Endothelial cell of umbilical vein (primary cell): Measurements from ENCODE around the gene SFTPA1. TPM values are rescaled to one million over a fixed set of nuclear protein-coding genes. Genes with fewer than 3 reads are reported as not detected.
"Not testable (repeated sequence)": the region's sequence is repeated elsewhere in the genome, so short reads cannot be mapped to it uniquely, and the experiment has no call there.

ENCODE experiments used
- BruUV-seq: library from RNA; stranded (reverse); fragments of 400-500 nt; replicated peaks from 2 replicates; lab custom pipeline; 2021; lab: Mats Ljungman, UMichigan
- CTCF ChIA-PET: fragments of 300-600, 350-600 bp; sonication (Branson Sonifier 250); formaldehyde crosslinking; loops from one replicate; lab custom pipeline; 2021; ENCODE audit warnings: antibody characterized with exemption, inconsistent platforms; lab: Charles Lee
- POLR2A ChIA-PET: fragments of 300-600, 350-600 bp; sonication (Branson Sonifier 250); formaldehyde crosslinking; loops from one replicate; lab custom pipeline; 2021; ENCODE audit warnings: antibody characterized with exemption, inconsistent platforms; lab: Charles Lee
- DNase-seq: peaks from one replicate; pipeline ENCODE4 v3.0.0-alpha.2; 2011; ENCODE audit warnings: low read depth, low spot score
- FAIRE-seq: peaks from 2 replicates; lab custom pipeline; 2011; peaks lifted over from hg19 to GRCh38; lab: Jason Lieb, UNC
- H2AFZ ChIP-seq: 2 replicates; pipeline ENCODE4 v1.6.0; 2012; ENCODE audit warnings: low read depth, low read length, control low read depth, inconsistent platforms
- H3K27ac ChIP-seq: 2 replicates; pipeline ENCODE4 v1.5.1; 2011; ENCODE audit warnings: low read depth, mild to moderate bottlenecking, control low read depth, low read length, moderate library complexity; ENCODE audit not compliant: insufficient read depth
- H3K27me3 ChIP-seq, 2 experiments: 2 replicates each; pipeline versions ENCODE4 v1.6.0 to v1.6.1; 2011; ENCODE audit warnings: low read length in 2 of 2, mixed read lengths in 1 of 2; ENCODE audit not compliant: control insufficient read depth in 2 of 2, insufficient read depth in 2 of 2
- H3K36me3 ChIP-seq, 2 experiments: 2 replicates in 1 of 2; 3 replicates in 1 of 2; pipeline ENCODE4 v1.5.1; 2011; ENCODE audit warnings: low read length in 2 of 2, mild to moderate bottlenecking in 1 of 2, moderate library complexity in 1 of 2; ENCODE audit not compliant: control insufficient read depth in 2 of 2, insufficient read depth in 2 of 2; ENCODE audit errors: extremely low read depth in 1 of 2
- H3K4me1 ChIP-seq: 3 replicates; pipeline ENCODE4 v1.5.1; 2011; ENCODE audit warnings: mild to moderate bottlenecking, low read length; ENCODE audit not compliant: control insufficient read depth, insufficient read depth; ENCODE audit errors: extremely low read depth
- H3K4me2 ChIP-seq: 2 replicates; pipeline ENCODE4 v1.6.1; 2011; ENCODE audit warnings: low read length, control low read depth, mixed read lengths; ENCODE audit not compliant: insufficient read depth
- H3K4me3 ChIP-seq, 3 experiments: fragments of 200-600 bp in 1 of 3; sonication (generic), shearing (Covaris generic) in 1 of 3; replicated peaks in 1 of 3; 2 replicates each; pipeline ENCODE4 v1.5.1; 2011 to 2016; ENCODE audit warnings: control low read depth in 3 of 3, low read length in 3 of 3, mild to moderate bottlenecking in 2 of 3, inconsistent platforms in 1 of 3, low read depth in 1 of 3, moderate library complexity in 1 of 3; ENCODE audit not compliant: insufficient read depth in 1 of 3
- H3K79me2 ChIP-seq: 2 replicates; pipeline ENCODE4 v1.6.0; 2012; ENCODE audit warnings: low read length, inconsistent platforms; ENCODE audit not compliant: control insufficient read depth, insufficient read depth
- H3K9ac ChIP-seq: replicated peaks from 2 replicates; pipeline ENCODE3; 2011; ENCODE audit warnings: low read length, control low read depth; ENCODE audit not compliant: insufficient read depth; ENCODE audit errors: extremely low read depth
- H3K9me1 ChIP-seq: replicated peaks from 3 replicates; pipeline ENCODE4 v1.6.0; 2011; ENCODE audit warnings: mild to moderate bottlenecking, low read length; ENCODE audit not compliant: control insufficient read depth, insufficient read depth; ENCODE audit errors: extremely low read depth
- H3K9me3 ChIP-seq: replicated peaks from 2 replicates; pipeline ENCODE4 v1.5.1; 2012; ENCODE audit warnings: low read length, inconsistent platforms; ENCODE audit not compliant: control insufficient read depth, insufficient read depth
- H4K20me1 ChIP-seq: replicated peaks from 2 replicates; pipeline ENCODE3; 2011; ENCODE audit warnings: mild to moderate bottlenecking, low read length; ENCODE audit not compliant: control insufficient read depth, insufficient read depth; ENCODE audit errors: extremely low read depth
- CTCF ChIP-seq, 2 donors: IDR thresholded peaks; 1 replicate in 1 of 2; 2 replicates in 1 of 2; pipeline ENCODE4 v1.5.1; 2011; ENCODE audit warnings: low read length in 2 of 2, mild to moderate bottlenecking in 2 of 2, moderate library complexity in 2 of 2, control low read depth in 1 of 2, inconsistent platforms in 1 of 2, low read depth in 1 of 2; ENCODE audit not compliant: insufficient read depth in 1 of 2; ENCODE audit errors: extremely low read depth in 1 of 2
- EZH2 ChIP-seq: IDR thresholded peaks from 2 replicates; pipeline ENCODE4 v1.6.1; 2012; ENCODE audit warnings: borderline replicate concordance, low read depth, mild to moderate bottlenecking, moderate library complexity, low read length, inconsistent platforms; ENCODE audit not compliant: severe bottlenecking
- FOS ChIP-seq: IDR thresholded peaks from 2 replicates; pipeline ENCODE4 v1.6.1; 2011; ENCODE audit warnings: mild to moderate bottlenecking, low read length, moderate library complexity, borderline replicate concordance; ENCODE audit not compliant: insufficient read depth
- GATA2 ChIP-seq: IDR thresholded peaks from 2 replicates; pipeline ENCODE4 v1.7.0; 2011; ENCODE audit warnings: low read depth, mild to moderate bottlenecking, moderate library complexity, mixed read lengths, low read length; ENCODE audit not compliant: insufficient read length, insufficient read depth
- JUN ChIP-seq: IDR thresholded peaks from 2 replicates; pipeline ENCODE4 v1.6.1; 2011; ENCODE audit warnings: borderline replicate concordance, low read depth; ENCODE audit not compliant: insufficient read length, insufficient read depth
- MAX ChIP-seq: IDR thresholded peaks from 2 replicates; pipeline ENCODE4 v1.6.1; 2011; ENCODE audit not compliant: insufficient read depth, insufficient read length
- MYC ChIP-seq: IDR thresholded peaks from one replicate; pipeline ENCODE4 v1.6.1; 2011; ENCODE audit warnings: mild to moderate bottlenecking, low read depth, low read length
- POLR2A ChIP-seq: IDR thresholded peaks from 2 replicates; pipeline ENCODE4 v1.6.1; 2012; ENCODE audit warnings: low read depth, mild to moderate bottlenecking, control low read depth, low read length
- POLR2AphosphoS5 ChIP-seq: IDR thresholded peaks from 2 replicates; pipeline ENCODE4 v1.6.1; 2012; ENCODE audit warnings: low read depth, mild to moderate bottlenecking, control low read depth, low read length, moderate library complexity; ENCODE audit not compliant: insufficient read depth
- dilution Hi-C: fragments of 300-500 bp; cut with MboI; formaldehyde crosslinking; loops from one replicate; pipeline ENCODE4 v1.15.0; 2019; ENCODE audit warnings: low sequenced_read_pairs; ENCODE audit not compliant: extremely low pct_ligation_motif_present
- intact Hi-C: fragments of 100-400 bp; cut with micrococcal nuclease; formaldehyde crosslinking; loops from one replicate; pipeline ENCODE4 v1.10.0; 2022
- polyA plus RNA-seq, 4 experiments: library from polyadenylated mRNA; depleted of rRNA in 3 of 4; stranded (reverse) in 3 of 4; unstranded in 1 of 4; fragments of >200 nt; gene quantifications; 2 replicates each; pipeline versions ENCODE4 v1.2.1 to v1.2.3, GENCODE V29; 2011 to 2012; ENCODE audit warnings: missing spikeins in 1 of 4
- total RNA-seq: library from RNA; stranded (reverse); gene quantifications from 2 replicates; pipeline ENCODE4 v1.2.3, GENCODE V29; 2021

SFTPA1 gene
- total and polyA plus RNA-seq, 2 donors (not counting 3 experiments of a cell fraction or from before 2014, with no cell fraction given): not detected

GRCh38 chr10:79629955-79630327 is 19.2 kb downstream of the SFTPA1 start:
- Histone ChIP-seq H3K27ac (no peak overlapping the region), H3K4me1 (no peaks in the 10 kb centered on the region), H3K27me3 (no peaks in the 10 kb centered on the region), H3K4me3 (no peak overlapping the region), H3K36me3 (no peaks in the 10 kb centered on the region), H3K9me1 (no peaks in the 10 kb centered on the region), H3K9me3 (no peaks in the 10 kb centered on the region), H2AFZ (no peak overlapping the region), H4K20me1 (no peaks in the 10 kb centered on the region), H3K79me2 (no peaks in the 10 kb centered on the region), H3K4me2 (no peak overlapping the region), H3K9ac (no peak overlapping the region)
- dilution Hi-C loops: no loop called here
- no peak for DNase-seq
- FAIRE-seq: no peak
- no TSS peak for BruUV-seq
- TF ChIP-seq EZH2: no peak
- no peak for TF ChIP-seq CTCF (IDR thresholded peaks at IDR 0.05; ENCODE audit: extremely low read depth in 1 of 2, insufficient read depth in 1 of 2, low read depth in 1 of 2, low read length in 2 of 2)
- no peak for TF ChIP-seq POLR2AphosphoS5
- no peak for TF ChIP-seq FOS
- no peak for TF ChIP-seq MYC
- TF ChIP-seq GATA2: no peak
- TF ChIP-seq JUN: no peak
- no peak for TF ChIP-seq MAX
- no peak for TF ChIP-seq POLR2A
- intact Hi-C loops: no loop called here
- CTCF ChIA-PET: no interaction called here
- POLR2A ChIA-PET: no interaction called here

GRCh38 chr10:79636654-79637199 is 26.0 kb downstream of the SFTPA1 start:
- FAIRE-seq, BruUV-seq, H3K36me3 ChIP-seq, dilution Hi-C loops, H3K9me1 ChIP-seq, H3K27ac ChIP-seq, DNase-seq, H2AFZ ChIP-seq, POLR2A ChIA-PET, H3K79me2 ChIP-seq, H4K20me1 ChIP-seq, H3K9me3 ChIP-seq, H3K4me1 ChIP-seq, H3K27me3 ChIP-seq, H3K4me3 ChIP-seq, CTCF ChIA-PET, H3K9ac ChIP-seq, intact Hi-C loops, H3K4me2 ChIP-seq: not testable (repeated sequence)
